Adipocyte (in vitro differentiated cells): ENCODE measurements around the gene RPL10.

Experiments used
- DNase-seq: peaks from one replicate; pipeline ENCODE4 v3.0.0-alpha.2; 2015; ENCODE audit warnings: low read depth
- H3K27me3 ChIP-seq: replicated peaks from 2 replicates; pipeline ENCODE4 v1.7.0; 2013; ENCODE audit warnings: mild to moderate bottlenecking, low read length, moderate library complexity; ENCODE audit not compliant: control insufficient read depth, insufficient read depth
- H3K36me3 ChIP-seq: 2 replicates; pipeline ENCODE4 v1.7.0; 2013; ENCODE audit warnings: low read length, mild to moderate bottlenecking, moderate library complexity; ENCODE audit not compliant: control insufficient read depth, insufficient read depth, severe bottlenecking
- H3K4me1 ChIP-seq: 2 replicates; pipeline ENCODE4 v1.7.0; 2013; ENCODE audit warnings: mild to moderate bottlenecking, low read length, moderate library complexity; ENCODE audit not compliant: control insufficient read depth, insufficient read depth
- H3K4me3 ChIP-seq: 2 replicates; pipeline ENCODE4 v1.7.0; 2013; ENCODE audit warnings: mild to moderate bottlenecking, low read length, moderate library complexity
- H3K9ac ChIP-seq: 2 replicates; pipeline ENCODE4 v1.7.0; 2013; ENCODE audit warnings: mild to moderate bottlenecking, low read length, moderate library complexity
- H3K9me3 ChIP-seq: 2 replicates; pipeline ENCODE4 v1.7.0; 2013; ENCODE audit warnings: mild to moderate bottlenecking, low read length, moderate library complexity; ENCODE audit not compliant: control insufficient read depth

Gene RPL10

GRCh38 chrX:154429711-154430110, 31.5 kb downstream of the RPL10 start:
- Histone ChIP-seq H3K36me3 (peaks cover 20% of the 10 kb centered on the region), H3K9ac (peak overlapping the region; percentile 84), H3K4me1 (peaks cover 18% of the 10 kb centered on the region), H3K27me3 (peaks cover 6% of the 10 kb centered on the region), H3K9me3 (no peaks in the 10 kb centered on the region), H3K4me3 (peak overlapping the region; percentile 82)
- no peak for DNase-seq

- Histone ChIP-seq H3K9ac (no peak overlapping the region), H3K9me3 (no peaks in the 10 kb centered on the region), H3K4me3 (no peak overlapping the region), H3K4me1 (peaks cover 18% of the 10 kb centered on the region), H3K36me3 (peaks cover 27% of the 10 kb centered on the region), H3K27me3 (peaks cover 6% of the 10 kb centered on the region)
- DNase-seq, result no peak
Measured at GRCh38 chrX:154430479-154430878, 32.3 kb downstream of the RPL10 start.

- H3K9me3 ChIP-seq, result no peaks in the 10 kb centered on the region
- peaks cover 6% of the 10 kb centered on the region for H3K27me3 ChIP-seq
- H3K4me1 ChIP-seq, result peaks cover 18% of the 10 kb centered on the region
- no peak for DNase-seq
- no peak overlapping the region for H3K9ac ChIP-seq
- peaks cover 29% of the 10 kb centered on the region for H3K36me3 ChIP-seq
- H3K4me3 ChIP-seq, result no peak overlapping the region
Measured at GRCh38 chrX:154430916-154431315, 32.7 kb downstream of the RPL10 start.

- H3K4me3 ChIP-seq, result no peak overlapping the region
- DNase-seq, result no peak
- H3K4me1 ChIP-seq, result peaks cover 18% of the 10 kb centered on the region
- H3K9ac ChIP-seq, result no peak overlapping the region
- H3K27me3 ChIP-seq, result peaks cover 6% of the 10 kb centered on the region
- H3K9me3 ChIP-seq, result no peaks in the 10 kb centered on the region
- peaks cover 29% of the 10 kb centered on the region for H3K36me3 ChIP-seq
Measured at GRCh38 chrX:154431341-154431740, 33.2 kb downstream of the RPL10 start.

GRCh38 chrX:154432210-154432609, 34.0 kb downstream of the RPL10 start:
- Histone ChIP-seq H3K9ac (no peak overlapping the region), H3K4me3 (no peak overlapping the region), H3K36me3 (peaks cover 29% of the 10 kb centered on the region), H3K9me3 (no peaks in the 10 kb centered on the region), H3K27me3 (peaks cover 6% of the 10 kb centered on the region), H3K4me1 (peaks cover 18% of the 10 kb centered on the region)
- no peak for DNase-seq

GRCh38 chrX:154433605-154434004, 35.4 kb downstream of the RPL10 start:
- Histone ChIP-seq H3K4me1 (peaks cover 15% of the 10 kb centered on the region), H3K27me3 (peaks cover 6% of the 10 kb centered on the region), H3K36me3 (peaks cover 29% of the 10 kb centered on the region), H3K9me3 (no peaks in the 10 kb centered on the region), H3K9ac (no peak overlapping the region), H3K4me3 (no peak overlapping the region)
- no peak for DNase-seq

- Histone ChIP-seq H3K4me3 (no peak overlapping the region), H3K4me1 (peaks cover 11% of the 10 kb centered on the region), H3K9me3 (no peaks in the 10 kb centered on the region), H3K36me3 (peaks cover 29% of the 10 kb centered on the region), H3K9ac (no peak overlapping the region), H3K27me3 (peaks cover 3% of the 10 kb centered on the region)
- DNase-seq, result no peak
Measured at GRCh38 chrX:154434394-154435168, 36.4 kb downstream of the RPL10 start.

GRCh38 chrX:154435171-154435733, 37.1 kb downstream of the RPL10 start:
- H3K9me3 ChIP-seq, result no peaks in the 10 kb centered on the region
- no peak overlapping the region for H3K4me3 ChIP-seq
- H3K4me1 ChIP-seq, result peaks cover 8% of the 10 kb centered on the region
- H3K36me3 ChIP-seq, result peaks cover 29% of the 10 kb centered on the region
- no peak overlapping the region for H3K9ac ChIP-seq
- no peak for DNase-seq
- H3K27me3 ChIP-seq, result no peaks in the 10 kb centered on the region

GRCh38 chrX:154436374-154436982, 38.3 kb downstream of the RPL10 start:
- Histone ChIP-seq H3K27me3 (no peaks in the 10 kb centered on the region), H3K9me3 (no peaks in the 10 kb centered on the region), H3K36me3 (peaks cover 29% of the 10 kb centered on the region), H3K9ac (peak overlapping the region; percentile 77), H3K4me3 (peak overlapping the region; percentile 77), H3K4me1 (no peaks in the 10 kb centered on the region)
- DNase-seq, result peak; percentile 61

GRCh38 chrX:154436983-154437752, 39.0 kb downstream of the RPL10 start, which contains the start of gene GDI1:
TSS of gene GDI1 (plus strand) at chrX:154437154. CDS start at chrX:154437255, 101 bp downstream.
- peak within 1 kb of the TSS; percentile 77 for H3K9ac ChIP-seq
- DNase-seq, result peak; percentile 69
- peak within 1 kb of the TSS; percentile 77 for H3K4me3 ChIP-seq
- H3K9me3 ChIP-seq, result no peaks in the 10 kb centered on the region
- H3K27me3 ChIP-seq, result no peaks in the 10 kb centered on the region
- H3K36me3 ChIP-seq, result peaks cover 30% of the 10 kb centered on the region
- no peaks in the 10 kb centered on the region for H3K4me1 ChIP-seq
